Ishikawa (cell line): ENCODE results near the gene DOK6.

Source experiments
- CREB1 ChIP-seq: IDR thresholded peaks from 2 replicates; pipeline ENCODE4 v1.6.1; 2012; ENCODE audit warnings: low read depth
- EP300 ChIP-seq: IDR thresholded peaks from 2 replicates; pipeline ENCODE4 v1.6.1; 2012; ENCODE audit warnings: borderline replicate concordance
- NFIC ChIP-seq: IDR thresholded peaks from 2 replicates; pipeline ENCODE4 v1.6.1; 2012
- RAD21 ChIP-seq: IDR thresholded peaks from 2 replicates; pipeline ENCODE4 v1.6.1; 2012; ENCODE audit warnings: low read depth
- TAF1 ChIP-seq: IDR thresholded peaks from 2 replicates; pipeline ENCODE4 v1.6.1; 2012; ENCODE audit warnings: low read depth, mild to moderate bottlenecking
- TCF12 ChIP-seq: IDR thresholded peaks from 2 replicates; pipeline ENCODE4 v1.6.1; 2012; ENCODE audit warnings: low read depth
- YY1 ChIP-seq: IDR thresholded peaks from 2 replicates; pipeline ENCODE4 v1.6.1; 2012; ENCODE audit warnings: low read depth
- ZBTB7A ChIP-seq: IDR thresholded peaks from 2 replicates; pipeline ENCODE4 v1.6.1; 2012; ENCODE audit warnings: low read depth
- TF ChIP-seq, protein P1 (sequence below): IDR thresholded peaks from 2 replicates; pipeline ENCODE4 v1.6.1; 2012
- TF ChIP-seq, protein P2 (sequence below): IDR thresholded peaks from 2 replicates; pipeline ENCODE4 v1.6.1; 2012

DNA sequence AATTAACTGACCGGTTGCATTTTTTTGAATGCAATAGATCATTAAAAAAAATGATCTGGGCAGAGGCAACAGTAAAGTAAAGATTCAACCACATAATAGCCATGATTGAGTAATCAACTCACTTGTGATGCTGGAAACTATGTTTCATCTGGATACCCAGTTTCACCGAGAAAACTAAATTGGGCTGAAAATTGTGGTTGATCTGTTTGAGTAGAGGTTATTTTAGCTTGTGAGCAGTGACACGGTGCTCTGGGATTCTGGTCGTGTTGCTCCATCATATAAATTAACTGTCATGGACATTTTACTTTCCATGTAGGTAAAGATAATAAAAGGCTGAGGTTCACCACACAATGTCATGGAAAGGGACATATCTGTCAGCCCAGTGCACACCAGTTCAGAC is 488.3 kb downstream of the DOK6 start:
- no peak for TF ChIP-seq TCF12
- TF ChIP-seq, protein P1, sequence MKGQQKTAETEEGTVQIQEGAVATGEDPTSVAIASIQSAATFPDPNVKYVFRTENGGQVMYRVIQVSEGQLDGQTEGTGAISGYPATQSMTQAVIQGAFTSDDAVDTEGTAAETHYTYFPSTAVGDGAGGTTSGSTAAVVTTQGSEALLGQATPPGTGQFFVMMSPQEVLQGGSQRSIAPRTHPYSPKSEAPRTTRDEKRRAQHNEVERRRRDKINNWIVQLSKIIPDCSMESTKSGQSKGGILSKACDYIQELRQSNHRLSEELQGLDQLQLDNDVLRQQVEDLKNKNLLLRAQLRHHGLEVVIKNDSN, result no peak
- TF ChIP-seq RAD21, result no peak
- TF ChIP-seq, protein P2, sequence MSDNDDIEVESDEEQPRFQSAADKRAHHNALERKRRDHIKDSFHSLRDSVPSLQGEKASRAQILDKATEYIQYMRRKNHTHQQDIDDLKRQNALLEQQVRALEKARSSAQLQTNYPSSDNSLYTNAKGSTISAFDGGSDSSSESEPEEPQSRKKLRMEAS, result no peak
- TF ChIP-seq YY1, result no peak
- TF ChIP-seq TAF1, result no peak
- no peak for TF ChIP-seq EP300
- TF ChIP-seq NFIC, result no peak
- TF ChIP-seq CREB1, result no peak
- no peak for TF ChIP-seq ZBTB7A
